ENCODE results near the gene CNDP1. TPM values are rescaled to one million over a fixed set of nuclear protein-coding genes. Genes with fewer than 3 reads are reported as not detected.

The CNDP1 gene
- total RNA-seq, 6 experiments from 2014 or later, result not detected

- no peak for TF ChIP-seq CTCF (IDR thresholded peaks at IDR 0.05)
- H3K36me3 Mint-ChIP-seq (ENCODE audit: low read depth), result peaks cover 47% of the 10 kb centered on the region
- peak overlapping the region; percentile 98 for H3K4me3 Mint-ChIP-seq
- no peak for DNase-seq
- H3K27ac Mint-ChIP-seq, result peak overlapping the region; percentile 98
- peaks cover 47% of the 10 kb centered on the region for H3K4me1 Mint-ChIP-seq (ENCODE audit: low read depth)
- peaks cover 2% of the 10 kb centered on the region for H3K27me3 Mint-ChIP-seq (ENCODE audit: insufficient read depth)
- H3K9me3 Mint-ChIP-seq, result no peaks in the 10 kb centered on the region
These were observed 62.8 kb downstream of the CNDP1 start for GRCh38 chr18:74597034-74597661.

- Mint-ChIP-seq H3K36me3 (ENCODE audit: low read depth) (peaks cover 45% of the 10 kb centered on the region), H3K27ac (peak within 1 kb of the TSS; percentile 98), H3K4me3 (peak within 1 kb of the TSS; percentile 98), H3K9me3 (no peaks in the 10 kb centered on the region), H3K27me3 (ENCODE audit: insufficient read depth) (peaks cover 2% of the 10 kb centered on the region), H3K4me1 (ENCODE audit: low read depth) (peaks cover 47% of the 10 kb centered on the region)
- no peak for TF ChIP-seq CTCF (IDR thresholded peaks at IDR 0.05)
- peak; percentile 87 for DNase-seq
These were observed 63.5 kb downstream of the CNDP1 start, which contains the start of gene ZNF407 for GRCh38 chr18:74597662-74598349. Gene ZNF407, plus strand, starts transcription at chr18:74597870. Its CDS starts 33,150 bp downstream, at chr18:74631020.

GRCh38 chr18:74598350-74599001 is 64.2 kb downstream of the CNDP1 start:
- peak overlapping the region; percentile 98 for H3K4me3 Mint-ChIP-seq
- H3K36me3 Mint-ChIP-seq (ENCODE audit: low read depth), result peaks cover 41% of the 10 kb centered on the region
- DNase-seq, result peak; percentile 37
- no peaks in the 10 kb centered on the region for H3K9me3 Mint-ChIP-seq
- TF ChIP-seq CTCF (IDR thresholded peaks at IDR 0.05), result peak; percentile 44
- peak overlapping the region; percentile 98 for H3K27ac Mint-ChIP-seq
- H3K4me1 Mint-ChIP-seq (ENCODE audit: low read depth), result peaks cover 47% of the 10 kb centered on the region
- H3K27me3 Mint-ChIP-seq (ENCODE audit: insufficient read depth), result peaks cover 2% of the 10 kb centered on the region

DNA sequence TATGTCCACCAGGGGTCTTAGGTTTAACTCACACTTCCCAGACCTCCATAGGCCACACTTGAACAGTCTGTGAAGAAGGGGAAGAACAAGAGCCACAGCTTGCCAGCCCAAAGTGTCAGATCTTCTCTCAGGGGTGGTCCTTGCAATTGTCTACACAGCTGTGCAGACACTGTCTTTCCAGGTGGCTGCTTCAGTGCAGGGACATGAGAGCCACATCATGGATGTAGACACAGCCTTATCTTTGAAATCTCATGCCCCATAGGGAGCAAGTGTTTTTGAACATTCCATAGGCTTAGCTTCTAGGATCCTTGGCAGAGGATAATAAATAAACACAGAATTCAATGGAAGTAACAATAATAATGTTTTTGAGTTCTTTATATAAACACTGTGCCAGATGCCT is 70.1 kb downstream of the CNDP1 start:
- Mint-ChIP-seq H3K36me3 (ENCODE audit: low read depth) (peaks cover 15% of the 10 kb centered on the region), H3K4me3 (no peak overlapping the region), H3K27me3 (ENCODE audit: insufficient read depth) (no peaks in the 10 kb centered on the region), H3K9me3 (no peaks in the 10 kb centered on the region), H3K4me1 (ENCODE audit: low read depth) (peaks cover 51% of the 10 kb centered on the region), H3K27ac (no peak overlapping the region)
- no peak for TF ChIP-seq CTCF (IDR thresholded peaks at IDR 0.05)
- DNase-seq, result no peak

GRCh38 chr18:74604774-74605173 is 70.5 kb downstream of the CNDP1 start:
- DNase-seq, result peak; percentile 30
- Mint-ChIP-seq H3K36me3 (ENCODE audit: low read depth) (peaks cover 15% of the 10 kb centered on the region), H3K27ac (peak overlapping the region; percentile 23; the same call in 1 of the 2 replicates), H3K9me3 (no peaks in the 10 kb centered on the region), H3K4me1 (ENCODE audit: low read depth) (peaks cover 51% of the 10 kb centered on the region), H3K27me3 (ENCODE audit: insufficient read depth) (no peaks in the 10 kb centered on the region), H3K4me3 (no peak overlapping the region)
- TF ChIP-seq CTCF (IDR thresholded peaks at IDR 0.05), result no peak

All from HFFc6 (cell line).